Glutamatergic neuron (in vitro differentiated cells): ENCODE results near the gene KIF21B. TPM values are rescaled to one million over a fixed set of nuclear protein-coding genes. Genes with fewer than 3 reads are reported as not detected.

Source experiments
- DNase-seq: peaks from one replicate; pipeline ENCODE4 v3.0.0; 2022
- H3K27ac Mint-ChIP-seq: one replicate; pipeline ENCODE4 v1.8.0; 2020; ENCODE audit warnings: mild to moderate bottlenecking, mixed read lengths, inconsistent platforms; ENCODE audit not compliant: unreplicated experiment
- H3K27me3 Mint-ChIP-seq: one replicate; pipeline ENCODE4 v1.8.0; 2020; ENCODE audit warnings: mild to moderate bottlenecking, moderate library complexity, mixed read lengths, inconsistent platforms; ENCODE audit not compliant: unreplicated experiment
- H3K36me3 Mint-ChIP-seq: one replicate; pipeline ENCODE4 v1.8.0; 2020; ENCODE audit warnings: mild to moderate bottlenecking, mixed read lengths, inconsistent platforms; ENCODE audit not compliant: unreplicated experiment
- H3K4me1 Mint-ChIP-seq: one replicate; pipeline ENCODE4 v1.8.0; 2020; ENCODE audit warnings: mild to moderate bottlenecking, low read depth, mixed read lengths, inconsistent platforms; ENCODE audit not compliant: unreplicated experiment
- H3K4me3 Mint-ChIP-seq: one replicate; pipeline ENCODE4 v1.8.0; 2020; ENCODE audit warnings: mild to moderate bottlenecking, mixed read lengths, inconsistent platforms; ENCODE audit not compliant: unreplicated experiment
- H3K9me3 Mint-ChIP-seq: one replicate; pipeline ENCODE4 v1.8.0; 2020; ENCODE audit warnings: mild to moderate bottlenecking, moderate library complexity, mixed read lengths, inconsistent platforms; ENCODE audit not compliant: unreplicated experiment
- total RNA-seq: library from RNA; stranded (reverse); fragmentation: NEBNext Ultra II Directional; extraction: Animal tissue kit (Norgen Biotek cat#: 25700); gene quantifications from one replicate; pipeline ENCODE4 v1.2.1, GENCODE V29; 2021; ENCODE audit not compliant: unreplicated experiment
- TF ChIP-seq, protein P1 (sequence below): fragments of 200-600 bp; sonication (generic); IDR thresholded peaks from one replicate; pipeline ENCODE4 v1.5.0; 2021; ENCODE audit not compliant: partially characterized antibody, unreplicated experiment

The KIF21B gene
- total RNA-seq, 1 donor from 2014 or later = 51.1 TPM

- peaks cover 2% of the 10 kb centered on the region for H3K27me3 Mint-ChIP-seq
- TF ChIP-seq, protein P1, sequence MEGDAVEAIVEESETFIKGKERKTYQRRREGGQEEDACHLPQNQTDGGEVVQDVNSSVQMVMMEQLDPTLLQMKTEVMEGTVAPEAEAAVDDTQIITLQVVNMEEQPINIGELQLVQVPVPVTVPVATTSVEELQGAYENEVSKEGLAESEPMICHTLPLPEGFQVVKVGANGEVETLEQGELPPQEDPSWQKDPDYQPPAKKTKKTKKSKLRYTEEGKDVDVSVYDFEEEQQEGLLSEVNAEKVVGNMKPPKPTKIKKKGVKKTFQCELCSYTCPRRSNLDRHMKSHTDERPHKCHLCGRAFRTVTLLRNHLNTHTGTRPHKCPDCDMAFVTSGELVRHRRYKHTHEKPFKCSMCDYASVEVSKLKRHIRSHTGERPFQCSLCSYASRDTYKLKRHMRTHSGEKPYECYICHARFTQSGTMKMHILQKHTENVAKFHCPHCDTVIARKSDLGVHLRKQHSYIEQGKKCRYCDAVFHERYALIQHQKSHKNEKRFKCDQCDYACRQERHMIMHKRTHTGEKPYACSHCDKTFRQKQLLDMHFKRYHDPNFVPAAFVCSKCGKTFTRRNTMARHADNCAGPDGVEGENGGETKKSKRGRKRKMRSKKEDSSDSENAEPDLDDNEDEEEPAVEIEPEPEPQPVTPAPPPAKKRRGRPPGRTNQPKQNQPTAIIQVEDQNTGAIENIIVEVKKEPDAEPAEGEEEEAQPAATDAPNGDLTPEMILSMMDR = no peak
- H3K9me3 Mint-ChIP-seq = peaks cover 2% of the 10 kb centered on the region
- no peak overlapping the region for H3K27ac Mint-ChIP-seq
- H3K36me3 Mint-ChIP-seq = no peaks in the 10 kb centered on the region
- no peak overlapping the region for H3K4me3 Mint-ChIP-seq
- H3K4me1 Mint-ChIP-seq = no peaks in the 10 kb centered on the region
- DNase-seq = no peak
These were observed 16.4 kb upstream of the KIF21B start for GRCh38 chr1:201039876-201040275.

DNA sequence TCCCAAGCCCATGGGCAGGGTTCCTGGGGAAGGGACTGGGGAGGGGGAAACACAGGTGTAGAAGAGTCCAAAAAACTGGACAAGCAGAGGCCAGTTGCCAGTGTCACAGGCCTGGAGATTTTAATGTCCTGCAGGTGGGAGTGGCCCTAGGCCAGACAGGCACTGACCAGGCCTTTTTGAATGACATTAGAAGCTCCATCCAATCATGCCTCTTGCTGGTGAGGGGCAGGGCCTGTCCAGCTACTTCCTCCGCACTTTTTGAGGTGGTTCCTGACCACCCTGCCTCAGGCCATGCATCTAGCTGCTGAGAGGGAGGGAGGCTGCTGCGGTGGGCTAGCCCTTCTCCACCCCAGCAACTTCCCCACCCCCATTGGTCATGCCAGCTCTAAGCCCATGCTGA is 15.9 kb upstream of the KIF21B start:
- Mint-ChIP-seq H3K4me1 (no peaks in the 10 kb centered on the region), H3K36me3 (no peaks in the 10 kb centered on the region), H3K4me3 (no peak overlapping the region), H3K27ac (no peak overlapping the region), H3K9me3 (peaks cover 2% of the 10 kb centered on the region), H3K27me3 (peaks cover 2% of the 10 kb centered on the region)
- TF ChIP-seq, protein P1 = no peak
- no peak for DNase-seq

DNA sequence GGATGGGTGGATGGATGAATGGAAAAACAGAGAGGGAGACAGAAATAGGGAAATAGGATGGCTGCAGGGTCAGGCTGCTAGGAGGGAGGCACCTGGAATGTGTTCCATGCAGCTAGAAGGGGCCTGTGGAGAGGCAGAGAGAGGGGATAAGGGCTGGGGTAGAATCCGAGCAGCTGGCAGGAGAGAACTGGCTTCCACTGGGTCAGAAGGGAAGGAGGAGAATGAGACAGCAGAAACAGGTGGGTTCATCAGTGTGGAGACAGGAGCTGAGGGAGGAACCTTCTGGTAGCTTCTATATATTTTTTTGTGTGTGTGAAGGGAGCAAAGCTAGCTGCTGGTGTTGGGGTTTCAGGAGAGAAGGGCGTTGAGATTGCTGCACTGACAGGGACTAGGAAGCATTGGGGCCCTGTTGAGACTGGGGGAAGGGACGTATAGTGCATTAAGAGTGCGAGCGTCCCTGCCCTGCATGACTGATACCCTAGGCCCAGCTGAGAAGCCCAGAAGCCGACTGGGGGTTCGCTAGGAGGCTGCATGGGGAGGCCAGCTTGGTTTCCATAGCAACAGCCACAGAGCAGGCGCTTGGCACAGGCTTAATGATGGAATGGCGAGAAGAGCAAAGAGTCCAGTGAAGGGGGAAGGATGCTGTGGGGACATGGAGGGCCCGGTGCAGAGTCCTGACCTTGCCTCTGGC is 14.8 kb upstream of the KIF21B start:
- TF ChIP-seq, protein P1 = no peak
- DNase-seq = no peak
- no peak overlapping the region for H3K4me3 Mint-ChIP-seq
- peaks cover 2% of the 10 kb centered on the region for H3K27me3 Mint-ChIP-seq
- H3K27ac Mint-ChIP-seq = no peak overlapping the region
- no peaks in the 10 kb centered on the region for H3K36me3 Mint-ChIP-seq
- no peaks in the 10 kb centered on the region for H3K9me3 Mint-ChIP-seq
- no peaks in the 10 kb centered on the region for H3K4me1 Mint-ChIP-seq

- Mint-ChIP-seq H3K36me3 (no peaks in the 10 kb centered on the region), H3K9me3 (no peaks in the 10 kb centered on the region), H3K4me1 (no peaks in the 10 kb centered on the region), H3K4me3 (no peak overlapping the region), H3K27ac (no peak overlapping the region), H3K27me3 (no peaks in the 10 kb centered on the region)
- no peak for DNase-seq
- TF ChIP-seq, protein P1 = no peak
These were observed 12.8 kb upstream of the KIF21B start for GRCh38 chr1:201036188-201036842.

- Mint-ChIP-seq H3K27me3 (no peaks in the 10 kb centered on the region), H3K9me3 (peaks cover 2% of the 10 kb centered on the region), H3K36me3 (no peaks in the 10 kb centered on the region), H3K4me3 (no peak overlapping the region), H3K4me1 (no peaks in the 10 kb centered on the region), H3K27ac (no peak overlapping the region)
- no peak for DNase-seq
- TF ChIP-seq, protein P1 = no peak
These were observed 11.2 kb upstream of the KIF21B start for GRCh38 chr1:201034671-201035070.
